ENCODE results near the gene SLC39A11. TPM values are rescaled to one million over a fixed set of nuclear protein-coding genes. Genes with fewer than 3 reads are reported as not detected.
"Not testable (repeated sequence)": the region's sequence is repeated elsewhere in the genome, so short reads cannot be mapped to it uniquely, and the experiment has no call there.

SLC39A11 gene
- total RNA-seq, 4 donors from 2014 or later = 45.2 to 59.5 (median 49.2) TPM

GRCh38 chr17:72942579-72942978 lies 149.9 kb downstream of the SLC39A11 start:
- Histone ChIP-seq H3K4me3 (no peak overlapping the region), H3K36me3 (peaks cover 13% of the 10 kb centered on the region), H3K4me1 (no peaks in the 10 kb centered on the region), H3K9me3 (no peaks in the 10 kb centered on the region), H3K27ac (no peak overlapping the region), H3K27me3 (no peaks in the 10 kb centered on the region)
- TF ChIP-seq POLR2AphosphoS5 (IDR thresholded peaks at IDR 0.05) (no peak), CTCF (IDR thresholded peaks at IDR 0.05) (no peak), EP300 (IDR thresholded peaks at IDR 0.05) (no peak), POLR2A (IDR thresholded peaks at IDR 0.05) (no peak)
- no peak for DNase-seq (ENCODE audit: low spot score in 2 of 2)
- 93% methylated on average over 6 of the region's 6 CpGs for WGBS

GRCh38 chr17:72940496-72940895 lies 152.0 kb downstream of the SLC39A11 start:
- Histone ChIP-seq H3K27ac (no peak overlapping the region), H3K4me3 (no peak overlapping the region), H3K4me1 (no peaks in the 10 kb centered on the region), H3K9me3 (no peaks in the 10 kb centered on the region), H3K27me3 (no peaks in the 10 kb centered on the region), H3K36me3 (no peaks in the 10 kb centered on the region)
- 97% methylated on average over 11 of the region's 11 CpGs for WGBS
- TF ChIP-seq POLR2A (IDR thresholded peaks at IDR 0.05) = no peak
- TF ChIP-seq EP300 (IDR thresholded peaks at IDR 0.05) = no peak
- no peak for TF ChIP-seq CTCF (IDR thresholded peaks at IDR 0.05)
- no peak for TF ChIP-seq POLR2AphosphoS5 (IDR thresholded peaks at IDR 0.05)
- DNase-seq (ENCODE audit: low spot score in 2 of 2) = no peak

GRCh38 chr17:72938482-72938881 lies 154.0 kb downstream of the SLC39A11 start:
- TF ChIP-seq POLR2A (IDR thresholded peaks at IDR 0.05) = no peak
- no peak for TF ChIP-seq EP300 (IDR thresholded peaks at IDR 0.05)
- no peak for TF ChIP-seq CTCF (IDR thresholded peaks at IDR 0.05)
- TF ChIP-seq POLR2AphosphoS5 (IDR thresholded peaks at IDR 0.05) = no peak
- no peaks in the 10 kb centered on the region for H3K9me3 ChIP-seq
- no peaks in the 10 kb centered on the region for H3K27me3 ChIP-seq
- no peak overlapping the region for H3K27ac ChIP-seq
- no peaks in the 10 kb centered on the region for H3K4me1 ChIP-seq
- no peaks in the 10 kb centered on the region for H3K36me3 ChIP-seq
- no peak overlapping the region for H3K4me3 ChIP-seq
- 77% methylated on average over 3 of the region's 3 CpGs for WGBS
- DNase-seq (ENCODE audit: low spot score in 2 of 2) = no peak

GRCh38 chr17:72937707-72938106 lies 154.8 kb downstream of the SLC39A11 start:
- Histone ChIP-seq H3K27ac (no peak overlapping the region), H3K36me3 (no peaks in the 10 kb centered on the region), H3K27me3 (no peaks in the 10 kb centered on the region), H3K4me1 (no peaks in the 10 kb centered on the region), H3K4me3 (no peak overlapping the region), H3K9me3 (no peaks in the 10 kb centered on the region)
- no peak for DNase-seq (ENCODE audit: low spot score in 2 of 2)
- TF ChIP-seq POLR2AphosphoS5 (IDR thresholded peaks at IDR 0.05) = no peak
- no peak for TF ChIP-seq EP300 (IDR thresholded peaks at IDR 0.05)
- no peak for TF ChIP-seq CTCF (IDR thresholded peaks at IDR 0.05)
- TF ChIP-seq POLR2A (IDR thresholded peaks at IDR 0.05) = no peak
- 88% methylated on average over 5 of the region's 5 CpGs for WGBS

- WGBS = 94% methylated on average over 8 of the region's 8 CpGs
- H3K4me3 ChIP-seq; H3K9me3 ChIP-seq; DNase-seq (ENCODE audit: low spot score in 2 of 2); H3K27me3 ChIP-seq; H3K36me3 ChIP-seq; H3K4me1 ChIP-seq; H3K27ac ChIP-seq: not testable (repeated sequence)
Observed at GRCh38 chr17:72937254-72937653, 155.2 kb downstream of the SLC39A11 start.

GRCh38 chr17:72935984-72936383 lies 156.5 kb downstream of the SLC39A11 start:
- Histone ChIP-seq H3K27me3 (no peaks in the 10 kb centered on the region), H3K4me1 (no peaks in the 10 kb centered on the region), H3K27ac (no peak overlapping the region), H3K4me3 (no peak overlapping the region), H3K9me3 (no peaks in the 10 kb centered on the region), H3K36me3 (no peaks in the 10 kb centered on the region)
- no peak for DNase-seq (ENCODE audit: low spot score in 2 of 2)
- no peak for TF ChIP-seq POLR2A (IDR thresholded peaks at IDR 0.05)
- no peak for TF ChIP-seq POLR2AphosphoS5 (IDR thresholded peaks at IDR 0.05)
- no peak for TF ChIP-seq CTCF (IDR thresholded peaks at IDR 0.05)
- TF ChIP-seq EP300 (IDR thresholded peaks at IDR 0.05) = no peak
- 92% methylated on average over 8 of the region's 8 CpGs for WGBS
